AG04449 (cell line): Measurements from ENCODE around the gene ACER3.

Experiments used
- CTCF ChIA-PET: fragments of 350-600 bp; formaldehyde crosslinking; extraction: SDS; loops from one replicate; lab custom pipeline; 2021; ENCODE audit warnings: antibody characterized with exemption; lab: Yijun Ruan, JAX
- POLR2A ChIA-PET: fragments of 400-600, 350-600 bp; formaldehyde crosslinking; extraction: SDS; loops from one replicate; lab custom pipeline; 2020; ENCODE audit warnings: antibody characterized with exemption, inconsistent platforms; lab: Yijun Ruan, JAX
- DNase-seq: peaks from one replicate; pipeline ENCODE4 v3.0.0-alpha.2; 2010; ENCODE audit warnings: low read depth, low spot score
- H3K4me3 ChIP-seq: 2 replicates; pipeline ENCODE4 v1.5.1; 2011; ENCODE audit warnings: low read depth, mild to moderate bottlenecking, control low read depth, low read length
- CTCF ChIP-seq: IDR thresholded peaks from one replicate; pipeline ENCODE4 v1.5.1; 2011; ENCODE audit warnings: mild to moderate bottlenecking, moderate library complexity, low read length, control low read depth, inconsistent platforms; ENCODE audit not compliant: insufficient read depth; ENCODE audit errors: missing control alignments

ACER3 gene

GRCh38 chr11:76978239-76978638 is 117.5 kb downstream of the ACER3 start:
- ChIA-PET POLR2A (no interaction called here), CTCF (interaction anchor here (1.7 kb wide), 1 partner anchor 60 kb away, joined by 4 read pairs; no protein-coding TSS in a partner anchor)
- no peak for TF ChIP-seq CTCF
- no peak for DNase-seq
- no peak overlapping the region for H3K4me3 ChIP-seq

- no peak overlapping the region for H3K4me3 ChIP-seq
- no peak for DNase-seq
- CTCF ChIA-PET, result interaction anchor here (1.7 kb wide), 1 partner anchor 60 kb away, joined by 4 read pairs; no protein-coding TSS in a partner anchor
- TF ChIP-seq CTCF, result no peak
- POLR2A ChIA-PET, result no interaction called here
These were observed 118.1 kb downstream of the ACER3 start for GRCh38 chr11:76978818-76979217.

- H3K4me3 ChIP-seq, result no peak overlapping the region
- ChIA-PET POLR2A (no interaction called here), CTCF (interaction anchor here (1.4 to 1.5 kb wide), 2 partner anchors 9 to 60 kb away, joined by 3 to 7 read pairs; no protein-coding TSS in a partner anchor)
- no peak for TF ChIP-seq CTCF
- DNase-seq, result no peak
These were observed 119.5 kb downstream of the ACER3 start for GRCh38 chr11:76980196-76980595.

DNA sequence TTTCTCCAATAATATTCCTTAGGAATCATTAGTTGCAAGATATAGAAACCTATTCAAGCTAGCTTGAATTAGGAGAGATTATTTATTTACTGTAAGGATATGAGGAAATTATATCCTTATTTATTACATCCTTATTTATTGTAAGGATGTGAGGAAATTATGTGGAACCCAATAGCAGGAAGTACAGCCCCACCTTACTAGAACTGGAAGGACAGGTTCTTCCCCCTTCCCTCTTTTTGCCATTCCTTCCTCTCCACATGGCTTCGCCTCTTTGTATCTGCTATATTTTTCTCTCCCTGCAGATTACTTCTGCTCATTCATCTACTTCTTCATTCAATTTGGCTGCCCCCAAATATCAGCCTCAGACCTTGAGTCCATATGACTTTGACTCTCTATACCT is 124.0 kb downstream of the ACER3 start:
- ChIA-PET CTCF (no interaction called here), POLR2A (no interaction called here)
- H3K4me3 ChIP-seq, result no peak overlapping the region
- no peak for TF ChIP-seq CTCF
- DNase-seq, result no peak

- CTCF ChIA-PET, result no interaction called here
- TF ChIP-seq CTCF, result no peak
- POLR2A ChIA-PET, result no interaction called here
- no peak overlapping the region for H3K4me3 ChIP-seq
- DNase-seq, result no peak
These were observed 126.5 kb downstream of the ACER3 start for GRCh38 chr11:76987203-76987602.

- ChIA-PET POLR2A (no interaction called here), CTCF (interaction anchor here (0.9 kb wide), 1 partner anchor 72 kb away, joined by 6 read pairs; no protein-coding TSS in a partner anchor)
- no peak for TF ChIP-seq CTCF
- no peak for DNase-seq
- H3K4me3 ChIP-seq, result no peak overlapping the region
These were observed 129.9 kb downstream of the ACER3 start for GRCh38 chr11:76990628-76991027.
